ENCODE results near the gene KNCN. TPM values are rescaled to one million over a fixed set of nuclear protein-coding genes. Genes with fewer than 3 reads are reported as not detected.
A peak's percentile ranks its signal among the peaks of the same experiment; 100 is the strongest.

Gene KNCN
- polyA plus RNA-seq, 3 donors: not detected

GRCh38 chr1:46563341-46563740 is 11.9 kb upstream of the KNCN start:
- no peak for TF ChIP-seq CTCF (IDR thresholded peaks at IDR 0.05)
- no peak overlapping the region for H3K4me3 Mint-ChIP-seq
- H3K27ac Mint-ChIP-seq: peak overlapping the region in 1 of 7 donors; percentile 13
- Histone ChIP-seq H3K9me3 (replicated peaks in 1 of 2; ENCODE audit: control insufficient read depth in 1 of 2, insufficient read depth in 1 of 2, low read length in 2 of 2) (no peaks in the 10 kb centered on the region), H3K36me3 (replicated peaks in 1 of 2; ENCODE audit: control insufficient read depth in 1 of 2, insufficient read depth in 2 of 2, low read length in 2 of 2) (peaks cover 91 to 100% of the 10 kb centered on the region in 2 donors), H3K9ac (ENCODE audit: insufficient read depth, low read length, poor library complexity, severe bottlenecking) (no peak overlapping the region), H3K4me1 (ENCODE audit: control insufficient read depth in 1 of 2, insufficient read depth in 2 of 2, low read length in 2 of 2) (no peaks in the 10 kb centered on the region), H2AFZ (ENCODE audit: insufficient read depth, low read depth, low read length, poor library complexity, severe bottlenecking) (no peak overlapping the region), H3K27ac (ENCODE audit: low read depth in 1 of 2, low read length in 2 of 2) (no peak overlapping the region), H4K20me1 (ENCODE audit: insufficient read depth, low read length) (no peaks in the 10 kb centered on the region), H3K79me2 (ENCODE audit: insufficient read depth, low read length) (no peaks in the 10 kb centered on the region), H3K4me2 (replicated peaks; ENCODE audit: extremely low read depth, low read length, poor library complexity, severe bottlenecking) (no peak overlapping the region), H3K4me3 (replicated peaks in 1 of 3; ENCODE audit: low read depth in 2 of 3, low read length in 3 of 3) (no peak overlapping the region), H3K27me3 (ENCODE audit: control insufficient read depth in 2 of 2, insufficient read depth in 2 of 2, low read length in 2 of 2) (no peaks in the 10 kb centered on the region)
- DNase-seq: no peak
- H3K27me3 Mint-ChIP-seq (ENCODE audit: low read depth in 3 of 3): peaks cover 0 to 2% (median 0%) of the 10 kb centered on the region in 3 donors
- intact Hi-C loops (cut with micrococcal nuclease): no loop called here
- H3K9me3 Mint-ChIP-seq: no peaks in the 10 kb centered on the region
- peaks cover 90 to 99% of the 10 kb centered on the region in 2 donors for H3K36me3 Mint-ChIP-seq
- no peaks in the 10 kb centered on the region for H3K4me1 Mint-ChIP-seq
- WGBS (ENCODE audit: insufficient coverage): 100% methylated on average over 1 of the region's 4 CpGs

GRCh38 chr1:46562498-46562897 is 11.1 kb upstream of the KNCN start:
- no peaks in the 10 kb centered on the region for H3K4me1 ChIP-seq (ENCODE audit: control insufficient read depth in 1 of 2, insufficient read depth in 2 of 2, low read length in 2 of 2)
- H3K4me3 Mint-ChIP-seq: no peak overlapping the region
- H3K27ac ChIP-seq (ENCODE audit: low read depth in 1 of 2, low read length in 2 of 2): no peak overlapping the region
- peaks cover 90 to 99% of the 10 kb centered on the region in 2 donors for H3K36me3 Mint-ChIP-seq
- no peak overlapping the region for H3K4me3 ChIP-seq (replicated peaks in 1 of 3; ENCODE audit: low read depth in 2 of 3, low read length in 3 of 3)
- no peak for DNase-seq
- 97% methylated on average over 15 of the region's 15 CpGs for WGBS (ENCODE audit: insufficient coverage)
- no peaks in the 10 kb centered on the region for H3K79me2 ChIP-seq (ENCODE audit: insufficient read depth, low read length)
- H4K20me1 ChIP-seq (ENCODE audit: insufficient read depth, low read length): no peaks in the 10 kb centered on the region
- intact Hi-C loops (cut with micrococcal nuclease): no loop called here
- no peaks in the 10 kb centered on the region for H3K9me3 ChIP-seq (replicated peaks in 1 of 2; ENCODE audit: control insufficient read depth in 1 of 2, insufficient read depth in 1 of 2, low read length in 2 of 2)
- no peaks in the 10 kb centered on the region for H3K27me3 ChIP-seq (ENCODE audit: control insufficient read depth in 2 of 2, insufficient read depth in 2 of 2, low read length in 2 of 2)
- no peaks in the 10 kb centered on the region for H3K9me3 Mint-ChIP-seq
- peaks cover 0 to 2% (median 0%) of the 10 kb centered on the region in 3 donors for H3K27me3 Mint-ChIP-seq (ENCODE audit: low read depth in 3 of 3)
- no peak overlapping the region for H2AFZ ChIP-seq (ENCODE audit: insufficient read depth, low read depth, low read length, poor library complexity, severe bottlenecking)
- H3K4me1 Mint-ChIP-seq: no peaks in the 10 kb centered on the region
- peaks cover 86 to 100% of the 10 kb centered on the region in 2 donors for H3K36me3 ChIP-seq (replicated peaks in 1 of 2; ENCODE audit: control insufficient read depth in 1 of 2, insufficient read depth in 2 of 2, low read length in 2 of 2)
- no peak for TF ChIP-seq CTCF (IDR thresholded peaks at IDR 0.05)
- H3K4me2 ChIP-seq (replicated peaks; ENCODE audit: extremely low read depth, low read length, poor library complexity, severe bottlenecking): no peak overlapping the region
- peak overlapping the region in 2 of 7 donors; percentile 22 to 46 for H3K27ac Mint-ChIP-seq
- no peak overlapping the region for H3K9ac ChIP-seq (ENCODE audit: insufficient read depth, low read length, poor library complexity, severe bottlenecking)
